Activated T-helper 1 cell treated with anti-CD3 and anti-CD28 coated beads, Interleukin-12 subunit alpha, Interleukin-12 subunit beta, Interleukin-2, Interleukin-4 antibody, amounts not matched to agents 30 ng/mL and 10 ng/mL and 1 ng/mL, durations not matched to agents 14 hours and 24 hours and 36 hours (primary cell): Measurements from ENCODE around the gene KRT35. TPM values are rescaled to one million over a fixed set of nuclear protein-coding genes. Genes with fewer than 3 reads are reported as not detected.

Experiments
- DNase-seq: peaks from one replicate; pipeline ENCODE4 v3.0.0; 2021; ENCODE audit warnings: low spot score
- H3K27ac Mint-ChIP-seq: one replicate; pipeline ENCODE4 v1.8.0; 2021; ENCODE audit warnings: mild to moderate bottlenecking, mixed read lengths
- H3K27me3 Mint-ChIP-seq: one replicate; pipeline ENCODE4 v1.8.0; 2022; ENCODE audit warnings: mild to moderate bottlenecking, moderate library complexity, mixed read lengths; ENCODE audit not compliant: insufficient read depth
- H3K36me3 Mint-ChIP-seq: one replicate; pipeline ENCODE4 v1.8.0; 2021; ENCODE audit warnings: low read depth, mixed read lengths
- H3K4me1 Mint-ChIP-seq: one replicate; pipeline ENCODE4 v1.8.0; 2021; ENCODE audit warnings: low read depth, mixed read lengths
- H3K4me3 Mint-ChIP-seq: one replicate; pipeline ENCODE4 v1.8.0; 2021; ENCODE audit warnings: mild to moderate bottlenecking, moderate library complexity, mixed read lengths
- H3K9me3 Mint-ChIP-seq: one replicate; pipeline ENCODE4 v1.8.0; 2021; ENCODE audit warnings: mixed read lengths
- intact Hi-C: fragments of 100-400 bp; cut with micrococcal nuclease; formaldehyde crosslinking; loops from one replicate; pipeline ENCODE4 v1.15.1; 2024
- total RNA-seq: library from RNA; stranded (reverse); gene quantifications from 2 replicates; pipeline ENCODE4 v1.2.3, GENCODE V29; 2022

The KRT35 gene
- total RNA-seq, 1 donor from 2014 or later, result not detected

DNA sequence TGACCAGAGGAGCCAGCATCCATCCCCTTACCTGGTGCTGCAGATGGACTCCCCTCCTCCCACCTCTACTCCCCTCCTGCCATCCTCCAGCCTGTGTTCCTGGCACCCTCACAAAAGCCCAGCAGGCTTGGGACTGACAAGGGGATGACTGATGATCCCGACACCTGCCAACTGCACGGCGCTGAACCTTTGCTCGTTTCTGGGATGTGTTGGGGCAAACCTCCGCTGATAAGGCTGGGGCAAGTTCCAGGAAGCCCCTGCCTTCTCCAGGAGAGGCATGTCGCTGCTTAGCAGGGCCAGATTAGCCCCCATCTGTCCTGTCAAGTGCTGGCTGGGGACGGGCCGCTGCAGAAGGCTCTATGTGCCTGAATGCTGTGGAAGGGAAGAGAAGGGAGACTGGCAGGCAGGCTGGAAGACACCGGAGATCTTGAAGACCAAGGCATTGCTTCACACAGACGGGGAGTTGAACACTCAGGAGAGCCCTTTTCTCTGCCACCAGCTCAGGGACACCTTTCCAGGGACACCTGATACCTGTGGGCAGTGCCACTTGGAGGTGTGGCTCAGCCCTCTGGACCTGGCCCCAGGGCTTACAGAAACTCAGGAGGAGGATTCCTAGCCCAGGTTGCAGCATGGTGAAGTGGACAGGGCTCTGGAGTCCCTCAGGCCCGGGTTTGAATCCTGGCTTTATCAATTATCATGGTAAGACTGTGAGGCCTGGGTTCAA lies 38.7 kb upstream of the KRT35 start:
- Mint-ChIP-seq H3K27me3 (no peaks in the 10 kb centered on the region), H3K4me3 (no peak overlapping the region), H3K9me3 (no peaks in the 10 kb centered on the region), H3K27ac (no peak overlapping the region), H3K4me1 (no peaks in the 10 kb centered on the region), H3K36me3 (no peaks in the 10 kb centered on the region)
- intact Hi-C loops, result no loop called here
- no peak for DNase-seq

GRCh38 chr17:41518789-41519449 lies 38.0 kb upstream of the KRT35 start, which contains the start of gene KRT15:
Gene KRT15, minus strand, starts transcription at chr17:41518890. Its CDS starts 63 bp downstream, at chr17:41518827.
- Mint-ChIP-seq H3K27me3 (peaks cover 3% of the 10 kb centered on the region), H3K36me3 (no peaks in the 10 kb centered on the region), H3K9me3 (no peaks in the 10 kb centered on the region), H3K4me3 (no peak within 1 kb of the TSS), H3K4me1 (no peaks in the 10 kb centered on the region), H3K27ac (no peak within 1 kb of the TSS)
- intact Hi-C loops, result no loop called here
- no peak for DNase-seq

DNA sequence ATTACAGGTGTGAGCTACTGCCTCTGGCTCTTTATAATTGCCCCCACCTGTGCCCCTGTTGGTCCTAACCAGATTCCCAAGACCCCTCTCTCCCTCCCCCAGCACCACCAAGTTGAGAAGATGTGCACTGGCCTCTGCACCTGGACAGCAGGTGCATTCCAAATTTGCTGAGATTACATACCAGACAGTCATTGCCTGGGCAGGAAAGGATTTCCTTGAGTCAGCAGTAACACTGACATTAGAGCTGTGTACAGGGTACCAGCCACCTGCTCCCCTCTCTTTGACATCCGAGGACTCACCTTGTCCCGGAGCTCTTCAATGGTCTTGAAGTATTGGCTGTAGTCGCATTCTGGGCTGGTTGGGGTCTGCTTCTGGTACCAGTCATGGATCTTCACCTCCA lies 37.1 kb upstream of the KRT35 start:
- intact Hi-C loops, result no loop called here
- H3K9me3 Mint-ChIP-seq, result no peaks in the 10 kb centered on the region
- no peak overlapping the region for H3K27ac Mint-ChIP-seq

GRCh38 chr17:41516830-41517283 lies 35.9 kb upstream of the KRT35 start:
- DNase-seq, result no peak
- no peaks in the 10 kb centered on the region for H3K9me3 Mint-ChIP-seq
- peaks cover 8% of the 10 kb centered on the region for H3K27me3 Mint-ChIP-seq
- H3K4me3 Mint-ChIP-seq, result no peak overlapping the region
- H3K4me1 Mint-ChIP-seq, result no peaks in the 10 kb centered on the region
- no peak overlapping the region for H3K27ac Mint-ChIP-seq
- intact Hi-C loops, result no loop called here
- H3K36me3 Mint-ChIP-seq, result no peaks in the 10 kb centered on the region

More for the DNA sequence above, 37.1 kb upstream of the KRT35 start:
- peaks cover 3% of the 10 kb centered on the region for H3K27me3 Mint-ChIP-seq
- no peaks in the 10 kb centered on the region for H3K36me3 Mint-ChIP-seq
- DNase-seq, result no peak
- no peak overlapping the region for H3K4me3 Mint-ChIP-seq
- no peaks in the 10 kb centered on the region for H3K4me1 Mint-ChIP-seq

DNA sequence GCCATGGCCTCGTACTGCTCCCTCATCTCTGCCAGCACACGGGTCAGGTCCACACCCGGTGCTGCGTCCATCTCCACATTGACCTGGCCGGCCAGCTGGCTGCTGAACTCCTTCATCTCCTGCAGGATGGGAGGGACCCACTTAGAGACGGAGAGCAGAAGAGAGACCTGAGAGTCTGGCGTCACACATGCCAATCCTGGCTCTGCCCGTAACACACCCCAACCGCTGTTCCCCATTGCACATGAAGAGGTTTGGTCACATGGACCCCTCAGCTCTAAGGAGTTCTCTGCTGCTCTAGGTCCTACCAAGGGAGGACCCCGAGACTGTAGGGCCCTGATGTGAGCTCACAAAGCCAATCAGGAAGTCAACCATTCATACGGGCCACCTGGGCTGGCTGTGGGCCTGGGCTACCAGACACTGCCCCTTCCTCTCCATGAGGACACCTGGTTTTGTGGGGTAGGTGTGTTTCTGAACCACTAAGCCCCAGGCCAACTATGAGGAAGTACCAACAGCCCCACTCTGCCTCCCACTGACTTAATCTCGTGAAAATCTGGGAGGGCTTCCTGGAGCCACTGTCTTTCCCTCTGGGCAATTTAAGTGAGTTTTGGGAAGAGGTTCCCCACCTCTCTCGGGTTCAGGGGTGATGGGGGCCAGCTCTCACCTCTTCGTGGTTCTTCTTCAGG lies 35.3 kb upstream of the KRT35 start:
- Mint-ChIP-seq H3K27me3 (peaks cover 11% of the 10 kb centered on the region), H3K4me3 (no peak overlapping the region), H3K4me1 (no peaks in the 10 kb centered on the region), H3K9me3 (no peaks in the 10 kb centered on the region), H3K27ac (no peak overlapping the region), H3K36me3 (no peaks in the 10 kb centered on the region)
- no peak for DNase-seq
- intact Hi-C loops, result no loop called here

DNA sequence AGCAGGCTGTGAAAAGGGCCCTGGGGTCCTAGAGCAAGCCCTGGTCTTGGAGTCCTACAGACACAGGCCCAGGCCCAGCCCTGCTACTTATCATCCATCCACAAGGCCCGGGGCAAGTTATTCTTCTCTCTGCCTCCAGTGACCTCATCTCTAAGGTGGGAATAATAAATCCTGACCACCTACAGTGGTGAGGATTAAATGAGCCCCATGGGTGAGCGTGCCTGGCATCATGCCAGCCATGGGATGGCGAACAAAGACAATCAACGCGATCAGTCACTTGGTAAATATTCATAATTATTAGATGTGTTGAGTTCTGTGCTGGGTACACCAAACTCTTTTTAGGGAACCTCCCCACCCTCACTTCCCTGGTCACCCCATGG lies 32.2 kb upstream of the KRT35 start:
- Mint-ChIP-seq H3K27ac (no peak overlapping the region), H3K36me3 (no peaks in the 10 kb centered on the region), H3K4me3 (no peak overlapping the region), H3K9me3 (no peaks in the 10 kb centered on the region), H3K27me3 (peaks cover 11% of the 10 kb centered on the region), H3K4me1 (no peaks in the 10 kb centered on the region)
- intact Hi-C loops, result no loop called here
- DNase-seq, result no peak

- Mint-ChIP-seq H3K27me3 (peaks cover 11% of the 10 kb centered on the region), H3K4me3 (no peak overlapping the region), H3K36me3 (no peaks in the 10 kb centered on the region), H3K4me1 (no peaks in the 10 kb centered on the region), H3K27ac (no peak overlapping the region), H3K9me3 (no peaks in the 10 kb centered on the region)
- no peak for DNase-seq
- intact Hi-C loops, result no loop called here
Observed at GRCh38 chr17:41512546-41513167, 31.7 kb upstream of the KRT35 start.

DNA sequence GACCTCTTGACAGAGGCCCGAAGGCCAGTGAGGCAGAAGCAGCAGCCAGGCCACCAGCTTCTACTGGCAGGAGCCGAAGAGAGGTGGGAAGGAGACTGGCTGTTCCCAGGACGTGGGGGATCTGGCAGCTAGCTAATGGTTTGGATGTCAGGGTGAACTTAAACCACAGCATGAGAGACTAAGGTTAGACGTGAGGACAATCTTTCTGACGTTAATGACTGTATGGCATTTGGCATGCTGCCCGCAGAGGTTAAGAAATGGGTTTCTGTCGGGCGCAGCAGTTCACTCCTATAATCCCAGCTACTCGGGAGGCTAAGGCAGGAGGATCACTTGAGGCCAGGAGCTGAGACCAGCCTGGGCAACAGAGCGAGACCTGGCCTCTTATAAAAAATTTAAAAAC lies 30.8 kb upstream of the KRT35 start:
- no peak overlapping the region for H3K27ac Mint-ChIP-seq
- H3K27me3 Mint-ChIP-seq, result peaks cover 11% of the 10 kb centered on the region
- DNase-seq, result no peak
- intact Hi-C loops, result no loop called here
- no peak overlapping the region for H3K4me3 Mint-ChIP-seq
- H3K4me1 Mint-ChIP-seq, result no peaks in the 10 kb centered on the region
- H3K36me3 Mint-ChIP-seq, result no peaks in the 10 kb centered on the region
- H3K9me3 Mint-ChIP-seq, result no peaks in the 10 kb centered on the region

GRCh38 chr17:41511116-41511515 lies 30.2 kb upstream of the KRT35 start:
- Mint-ChIP-seq H3K27ac (no peak overlapping the region), H3K27me3 (peaks cover 11% of the 10 kb centered on the region), H3K4me3 (no peak overlapping the region), H3K36me3 (no peaks in the 10 kb centered on the region), H3K4me1 (no peaks in the 10 kb centered on the region), H3K9me3 (no peaks in the 10 kb centered on the region)
- DNase-seq, result no peak
- intact Hi-C loops, result no loop called here

- Mint-ChIP-seq H3K27ac (no peak overlapping the region), H3K4me3 (no peak overlapping the region), H3K27me3 (peaks cover 11% of the 10 kb centered on the region), H3K9me3 (no peaks in the 10 kb centered on the region), H3K4me1 (no peaks in the 10 kb centered on the region), H3K36me3 (no peaks in the 10 kb centered on the region)
- DNase-seq, result no peak
- intact Hi-C loops, result no loop called here
Observed at GRCh38 chr17:41510251-41511065, 29.5 kb upstream of the KRT35 start.

DNA sequence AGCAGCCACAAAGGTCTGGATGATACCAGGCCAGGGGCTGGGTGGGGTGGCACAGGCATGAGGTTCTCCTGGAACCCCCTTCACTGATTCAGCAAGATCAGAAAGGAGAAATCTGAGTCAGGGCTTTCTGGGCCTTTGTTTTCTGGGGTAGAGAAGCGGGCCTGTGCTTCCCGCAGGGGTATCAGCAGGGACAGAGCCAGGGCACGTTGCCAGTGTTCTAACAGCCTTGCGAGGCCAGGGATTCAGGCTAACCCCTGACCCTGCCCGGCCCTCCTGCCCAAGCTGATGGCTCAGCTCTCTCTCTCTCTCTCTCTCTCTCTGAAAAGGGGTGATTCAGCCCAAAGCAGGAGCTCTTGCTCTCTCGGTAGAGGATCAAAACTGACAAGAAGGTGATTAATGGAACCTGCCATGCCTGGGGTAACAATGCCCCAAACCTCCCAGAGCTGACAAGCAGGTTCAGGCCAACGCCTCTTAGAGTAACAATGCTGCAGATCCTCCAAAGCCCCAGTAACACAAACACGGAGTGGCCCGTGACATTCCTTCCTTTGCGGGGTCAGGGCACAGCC lies 26.4 kb upstream of the KRT35 start:
- intact Hi-C loops, result no loop called here
- Mint-ChIP-seq H3K4me3 (no peak overlapping the region), H3K36me3 (no peaks in the 10 kb centered on the region), H3K27ac (no peak overlapping the region), H3K27me3 (peaks cover 3% of the 10 kb centered on the region), H3K9me3 (no peaks in the 10 kb centered on the region), H3K4me1 (no peaks in the 10 kb centered on the region)
- DNase-seq, result no peak
